HFFc6 (cell line): ENCODE data around the gene SAMD8. TPM values are rescaled to one million over a fixed set of nuclear protein-coding genes. Genes with fewer than 3 reads are reported as not detected.

Source experiments
- DNase-seq: peaks from one replicate; pipeline ENCODE4 v3.0.0-alpha.2; 2018
- H3K27ac Mint-ChIP-seq: 2 replicates; pipeline ENCODE4 v1.8.0; 2020; ENCODE audit warnings: mild to moderate bottlenecking, mixed read lengths
- H3K27me3 Mint-ChIP-seq: 2 replicates; pipeline ENCODE4 v1.8.0; 2021; ENCODE audit warnings: mild to moderate bottlenecking, moderate library complexity, mixed read lengths; ENCODE audit not compliant: insufficient read depth
- H3K36me3 Mint-ChIP-seq: 2 replicates; pipeline ENCODE4 v1.8.0; 2021; ENCODE audit warnings: low read depth, mixed read lengths
- H3K4me1 Mint-ChIP-seq: 2 replicates; pipeline ENCODE4 v1.8.0; 2020; ENCODE audit warnings: low read depth, mixed read lengths
- H3K4me3 Mint-ChIP-seq: 2 replicates; pipeline ENCODE4 v1.8.0; 2020; ENCODE audit warnings: mild to moderate bottlenecking, moderate library complexity, mixed read lengths
- H3K9me3 Mint-ChIP-seq: 2 replicates; pipeline ENCODE4 v1.8.0; 2020; ENCODE audit warnings: mild to moderate bottlenecking, mixed read lengths
- total RNA-seq, 6 experiments: library from RNA; stranded (reverse); fragmentation: NEBNext Ultra II Directional; extraction: Animal tissue kit (Norgen Biotek cat#: 25700); gene quantifications; 2 replicates in 1 of 6; 3 replicates in 5 of 6; pipeline ENCODE4 v1.2.3, GENCODE V29; 2021
- TF ChIP-seq, protein P1 (sequence below): fragments of 200-600 bp; sonication (generic); IDR thresholded peaks from 2 replicates; pipeline ENCODE4 v1.5.0; 2021; ENCODE audit warnings: antibody characterized with exemption, mild to moderate bottlenecking

Gene SAMD8
- total RNA-seq, 6 experiments from 2014 or later, result 26.5 to 31.5 (median 29.9) TPM

DNA sequence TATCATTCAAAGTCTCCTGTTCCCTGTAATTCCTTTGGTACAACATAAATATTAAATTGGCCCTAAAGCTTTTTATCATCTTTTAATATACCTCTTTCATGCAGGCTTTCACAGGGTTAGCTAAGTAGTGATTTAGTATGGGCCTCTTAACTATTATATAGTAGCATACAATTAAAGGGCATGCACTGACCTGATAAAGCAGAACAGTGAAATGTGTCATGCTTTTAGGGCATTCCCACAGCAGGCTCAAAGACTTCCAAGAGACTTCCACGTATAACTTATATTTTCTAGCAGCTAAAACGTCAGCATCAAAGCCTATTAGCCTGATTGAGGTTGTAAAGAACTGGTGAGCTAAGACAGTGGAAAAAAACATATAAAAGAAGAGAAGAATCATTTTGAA is 35.3 kb downstream of the SAMD8 start:
- H3K9me3 Mint-ChIP-seq, result no peaks in the 10 kb centered on the region
- H3K4me3 Mint-ChIP-seq, result no peak overlapping the region
- TF ChIP-seq, protein P1, sequence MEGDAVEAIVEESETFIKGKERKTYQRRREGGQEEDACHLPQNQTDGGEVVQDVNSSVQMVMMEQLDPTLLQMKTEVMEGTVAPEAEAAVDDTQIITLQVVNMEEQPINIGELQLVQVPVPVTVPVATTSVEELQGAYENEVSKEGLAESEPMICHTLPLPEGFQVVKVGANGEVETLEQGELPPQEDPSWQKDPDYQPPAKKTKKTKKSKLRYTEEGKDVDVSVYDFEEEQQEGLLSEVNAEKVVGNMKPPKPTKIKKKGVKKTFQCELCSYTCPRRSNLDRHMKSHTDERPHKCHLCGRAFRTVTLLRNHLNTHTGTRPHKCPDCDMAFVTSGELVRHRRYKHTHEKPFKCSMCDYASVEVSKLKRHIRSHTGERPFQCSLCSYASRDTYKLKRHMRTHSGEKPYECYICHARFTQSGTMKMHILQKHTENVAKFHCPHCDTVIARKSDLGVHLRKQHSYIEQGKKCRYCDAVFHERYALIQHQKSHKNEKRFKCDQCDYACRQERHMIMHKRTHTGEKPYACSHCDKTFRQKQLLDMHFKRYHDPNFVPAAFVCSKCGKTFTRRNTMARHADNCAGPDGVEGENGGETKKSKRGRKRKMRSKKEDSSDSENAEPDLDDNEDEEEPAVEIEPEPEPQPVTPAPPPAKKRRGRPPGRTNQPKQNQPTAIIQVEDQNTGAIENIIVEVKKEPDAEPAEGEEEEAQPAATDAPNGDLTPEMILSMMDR, result no peak
- peaks cover 39% of the 10 kb centered on the region for H3K4me1 Mint-ChIP-seq
- DNase-seq, result no peak
- peaks cover 6% of the 10 kb centered on the region; the same call in 1 of the 2 replicates for H3K36me3 Mint-ChIP-seq
- H3K27me3 Mint-ChIP-seq, result no peaks in the 10 kb centered on the region
- no peak overlapping the region for H3K27ac Mint-ChIP-seq

DNA sequence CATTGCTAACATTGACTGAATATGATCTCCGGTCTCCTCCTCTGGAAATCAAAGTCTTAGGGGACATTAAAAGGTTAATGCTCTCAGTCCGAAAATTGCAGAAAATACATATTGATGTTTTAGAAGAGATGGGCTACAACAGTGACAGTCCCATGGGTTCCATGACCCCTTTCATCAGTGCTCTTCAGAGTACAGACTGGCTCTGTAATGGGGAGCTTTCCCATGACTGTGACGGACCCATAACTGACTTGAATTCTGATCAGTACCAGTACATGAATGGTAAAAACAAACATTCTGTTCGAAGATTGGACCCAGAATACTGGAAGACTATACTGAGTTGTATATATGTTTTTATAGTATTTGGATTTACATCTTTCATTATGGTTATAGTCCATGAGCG is 39.2 kb downstream of the SAMD8 start:
- DNase-seq, result no peak
- Mint-ChIP-seq H3K27me3 (no peaks in the 10 kb centered on the region), H3K4me3 (no peak overlapping the region), H3K4me1 (peaks cover 12% of the 10 kb centered on the region), H3K36me3 (peaks cover 12% of the 10 kb centered on the region), H3K9me3 (no peaks in the 10 kb centered on the region), H3K27ac (no peak overlapping the region)
- TF ChIP-seq, protein P1, result no peak

DNA sequence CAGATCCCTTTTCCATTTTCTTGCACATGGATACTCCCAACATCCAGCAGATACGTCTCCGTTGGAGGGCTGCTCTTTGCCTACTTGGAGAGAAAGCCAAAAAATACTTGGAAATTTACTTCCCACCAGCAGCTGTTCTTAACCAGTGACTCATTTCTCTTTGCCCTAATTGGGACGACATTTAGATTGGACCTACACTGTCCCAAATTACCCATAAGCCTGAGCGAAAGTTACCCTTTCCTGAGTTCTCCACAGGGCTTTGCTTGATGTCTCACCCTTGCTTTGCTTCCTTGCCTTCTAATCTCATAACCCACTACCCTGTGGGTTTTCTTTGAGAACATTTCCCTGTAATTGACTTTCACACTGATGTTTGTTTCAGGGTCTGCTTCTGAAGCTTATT is 48.1 kb downstream of the SAMD8 start:
- Mint-ChIP-seq H3K27ac (no peak overlapping the region), H3K9me3 (no peaks in the 10 kb centered on the region), H3K36me3 (peaks cover 9% of the 10 kb centered on the region), H3K4me3 (no peak overlapping the region), H3K4me1 (peaks cover 7% of the 10 kb centered on the region), H3K27me3 (no peaks in the 10 kb centered on the region; the same call in 1 of the 2 replicates)
- TF ChIP-seq, protein P1, result no peak
- no peak for DNase-seq

DNA sequence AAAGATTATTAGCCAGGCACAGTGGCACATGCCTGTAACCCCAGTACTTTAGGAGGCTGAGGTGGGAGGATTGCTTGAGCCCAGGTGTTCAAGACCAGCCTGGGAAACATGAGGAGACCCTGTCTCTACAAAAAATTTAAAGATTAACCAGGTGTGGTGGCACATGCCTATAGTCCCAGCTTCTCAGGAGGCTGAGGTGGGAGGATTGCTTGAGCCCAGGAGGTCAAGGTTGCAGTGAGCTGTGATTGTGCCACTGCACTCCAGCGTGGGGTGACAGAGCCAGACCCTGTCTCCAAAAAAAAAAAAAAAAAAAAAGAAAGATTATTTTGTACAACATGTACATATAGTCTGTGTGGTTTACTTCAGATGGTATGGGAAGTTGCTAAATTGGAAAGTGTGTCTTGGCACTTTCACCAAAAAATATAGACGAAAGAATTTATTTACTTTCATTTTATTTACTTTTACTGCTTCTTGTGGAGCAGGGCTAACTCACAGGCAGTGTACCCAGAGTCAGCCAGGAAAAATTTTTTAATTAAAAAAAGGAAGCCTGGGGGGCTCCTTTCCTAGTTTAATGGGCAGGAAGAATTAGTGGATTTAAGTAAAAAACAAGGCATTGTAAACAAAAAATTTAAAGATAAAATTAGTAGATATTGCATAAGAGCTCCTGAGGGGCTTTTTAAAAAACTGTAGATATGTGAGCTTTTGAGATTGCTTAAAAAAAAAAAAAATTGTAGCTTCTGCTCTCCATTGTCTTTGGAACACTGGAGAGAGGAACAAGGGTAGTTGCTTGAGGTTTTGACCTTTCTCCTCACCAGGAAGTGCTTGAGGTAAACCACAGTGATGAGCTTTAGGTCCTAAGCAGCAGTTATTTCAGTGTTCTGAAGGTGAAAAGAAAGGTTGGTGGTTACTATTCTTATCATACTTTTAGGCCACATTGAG is 54.5 kb downstream of the SAMD8 start:
- no peak for DNase-seq
- Mint-ChIP-seq H3K4me1 (peaks cover 10% of the 10 kb centered on the region), H3K27me3 (no peaks in the 10 kb centered on the region), H3K4me3 (no peak overlapping the region), H3K9me3 (no peaks in the 10 kb centered on the region), H3K27ac (no peak overlapping the region), H3K36me3 (peaks cover 9% of the 10 kb centered on the region)
- TF ChIP-seq, protein P1, result no peak

DNA sequence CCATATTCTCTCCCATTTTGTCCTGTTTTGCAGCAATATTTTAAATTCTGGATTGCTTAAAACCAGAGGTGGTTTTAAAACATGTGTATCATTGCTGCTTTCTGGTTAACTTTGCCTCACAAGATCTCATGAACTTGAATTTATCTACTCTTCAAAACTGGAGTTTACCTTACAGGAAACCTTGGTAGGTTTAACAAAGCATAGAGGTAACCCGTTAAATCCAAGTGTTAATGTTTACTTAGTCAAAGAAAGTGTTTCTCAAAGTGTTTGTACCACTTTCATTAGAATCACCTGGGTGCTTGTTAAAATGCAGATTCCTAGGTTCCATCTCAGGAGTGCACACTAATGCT is 55.1 kb downstream of the SAMD8 start:
- no peak for DNase-seq
- peaks cover 10% of the 10 kb centered on the region for H3K4me1 Mint-ChIP-seq
- H3K4me3 Mint-ChIP-seq, result no peak overlapping the region
- no peaks in the 10 kb centered on the region for H3K9me3 Mint-ChIP-seq
- TF ChIP-seq, protein P1, result no peak
- no peak overlapping the region for H3K27ac Mint-ChIP-seq
- H3K36me3 Mint-ChIP-seq, result peaks cover 9% of the 10 kb centered on the region
- H3K27me3 Mint-ChIP-seq, result no peaks in the 10 kb centered on the region
